GM12864 (cell line): ENCODE data around the gene USH2A.

Experiments
- DNase-seq: peaks from one replicate; pipeline ENCODE4 v3.0.0-alpha.2; 2011; ENCODE audit warnings: low read depth
- H3K4me3 ChIP-seq: 2 replicates; pipeline ENCODE4 v1.5.1; 2011; ENCODE audit warnings: mild to moderate bottlenecking, low read depth, low read length, control low read depth
- CTCF ChIP-seq: IDR thresholded peaks from 2 replicates; pipeline ENCODE4 v1.5.1; 2011; ENCODE audit warnings: low read depth, mild to moderate bottlenecking, moderate library complexity, low read length, control low read depth, inconsistent platforms; ENCODE audit errors: missing control alignments

The USH2A gene

GRCh38 chr1:216034506-216034905 lies 388.7 kb downstream of the USH2A start:
- TF ChIP-seq CTCF = no peak
- DNase-seq = no peak
- no peak overlapping the region for H3K4me3 ChIP-seq

- no peak for TF ChIP-seq CTCF
- DNase-seq = no peak
- no peak overlapping the region for H3K4me3 ChIP-seq
Observed at GRCh38 chr1:216032961-216033614, 390.2 kb downstream of the USH2A start.

- DNase-seq = no peak
- no peak for TF ChIP-seq CTCF
- H3K4me3 ChIP-seq = no peak overlapping the region
Observed at GRCh38 chr1:216032284-216032683, 391.0 kb downstream of the USH2A start.

- no peak for TF ChIP-seq CTCF
- DNase-seq = no peak
- H3K4me3 ChIP-seq = no peak overlapping the region
Observed at GRCh38 chr1:216028631-216029030, 394.6 kb downstream of the USH2A start.

GRCh38 chr1:216024546-216024945 lies 398.7 kb downstream of the USH2A start:
- H3K4me3 ChIP-seq = no peak overlapping the region
- no peak for DNase-seq
- no peak for TF ChIP-seq CTCF

GRCh38 chr1:216020743-216021345 lies 402.4 kb downstream of the USH2A start:
- H3K4me3 ChIP-seq = no peak overlapping the region
- no peak for TF ChIP-seq CTCF
- DNase-seq = no peak

- DNase-seq = no peak
- no peak for TF ChIP-seq CTCF
- no peak overlapping the region for H3K4me3 ChIP-seq
Observed at GRCh38 chr1:216015116-216015515, 408.1 kb downstream of the USH2A start.
